H1 (cell line): ENCODE measurements around the gene LRRC3B. TPM values are rescaled to one million over a fixed set of nuclear protein-coding genes. Genes with fewer than 3 reads are reported as not detected.

Experiments used
- CTCF ChIA-PET: fragments of 300-600 bp; sonication (Branson Sonifier 250); formaldehyde crosslinking; loops from one replicate; lab custom pipeline; 2021; ENCODE audit not compliant: partially characterized antibody; lab: Charles Lee
- POLR2A ChIA-PET: fragments of 300-600 bp; sonication (Branson Sonifier 250); formaldehyde crosslinking; loops from one replicate; lab custom pipeline; 2021; ENCODE audit warnings: inconsistent platforms; ENCODE audit not compliant: partially characterized antibody; lab: Charles Lee
- DNase-seq, 2 experiments: peaks; one replicate each; pipeline versions ENCODE4 v3.0.0 to v3.0.0-alpha.2; 2010 to 2022; ENCODE audit warnings: low spot score in 2 of 2, low read depth in 1 of 2, mixed read lengths in 1 of 2
- FAIRE-seq: peaks from 2 replicates; lab custom pipeline; 2011; peaks lifted over from hg19 to GRCh38; lab: Jason Lieb, UNC
- H2AFZ ChIP-seq: 2 replicates; pipeline ENCODE4 v1.8.1; 2012; ENCODE audit warnings: low read length, inconsistent platforms
- H2AK5ac ChIP-seq: 2 replicates; pipeline ENCODE4 v1.6.1; 2013; ENCODE audit warnings: low read depth, low read length
- H2BK120ac ChIP-seq: replicated peaks from 2 replicates; pipeline ENCODE3; 2013; ENCODE audit warnings: low read depth, low read length, inconsistent platforms
- H2BK12ac ChIP-seq: 2 replicates; pipeline ENCODE4 v1.6.1; 2013; ENCODE audit warnings: low read depth, low read length
- H2BK15ac ChIP-seq: 2 replicates; pipeline ENCODE4 v1.6.1; 2013; ENCODE audit warnings: low read length
- H2BK20ac ChIP-seq: 2 replicates; pipeline ENCODE4 v1.6.1; 2013; ENCODE audit warnings: low read length
- H2BK5ac ChIP-seq: 2 replicates; pipeline ENCODE4 v1.6.1; 2013; ENCODE audit warnings: low read depth, low read length
- H3K14ac ChIP-seq: 2 replicates; pipeline ENCODE4 v1.6.1; 2013; ENCODE audit warnings: inconsistent platforms; ENCODE audit not compliant: insufficient read length
- H3K18ac ChIP-seq: 2 replicates; pipeline ENCODE4 v1.6.1; 2013; ENCODE audit warnings: low read length; ENCODE audit errors: extremely low read depth
- H3K23ac ChIP-seq: 2 replicates; pipeline ENCODE4 v1.6.1; 2013; ENCODE audit warnings: inconsistent platforms; ENCODE audit not compliant: insufficient read length
- H3K23me2 ChIP-seq: 2 replicates; pipeline ENCODE4 v1.6.1; 2013; ENCODE audit warnings: low read depth, low read length
- H3K27ac ChIP-seq: 2 replicates; pipeline ENCODE4 v1.6.1; 2011; ENCODE audit warnings: low read depth, low read length, inconsistent platforms
- H3K27me3 ChIP-seq, 4 experiments: replicated peaks in 1 of 4; 1 replicate in 1 of 4; 2 replicates in 3 of 4; pipeline versions ENCODE4 v1.6.1 to v1.8.1; 2011 to 2013; ENCODE audit warnings: low read length in 3 of 4, mild to moderate bottlenecking in 3 of 4, inconsistent platforms in 2 of 4, mixed read lengths in 2 of 4, moderate library complexity in 1 of 4; ENCODE audit not compliant: control insufficient read depth in 3 of 4, insufficient read depth in 3 of 4; ENCODE audit errors: extremely low read depth in 1 of 4
- H3K36me3 ChIP-seq, 4 experiments: 2 replicates each; pipeline versions ENCODE4 v1.6.1 to v1.8.1; 2011 to 2013; ENCODE audit warnings: mild to moderate bottlenecking in 4 of 4, low read length in 3 of 4, moderate library complexity in 2 of 4, control low read depth in 1 of 4, inconsistent platforms in 1 of 4; ENCODE audit not compliant: insufficient read depth in 4 of 4, control insufficient read depth in 2 of 4
- H3K4ac ChIP-seq: replicated peaks from 2 replicates; pipeline ENCODE3; 2013; ENCODE audit warnings: low read length, low read depth, mixed read lengths, inconsistent platforms; ENCODE audit not compliant: insufficient read length
- H3K4me1 ChIP-seq, 4 experiments: replicated peaks in 1 of 4; 1 replicate in 1 of 4; 2 replicates in 3 of 4; pipeline versions ENCODE4 v1.6.1 to v1.8.1; 2011 to 2013; ENCODE audit warnings: low read length in 3 of 4, inconsistent platforms in 2 of 4, mixed read lengths in 1 of 4; ENCODE audit not compliant: insufficient read depth in 4 of 4, control insufficient read depth in 3 of 4
- H3K4me2 ChIP-seq, 2 experiments: 2 replicates each; pipeline versions ENCODE4 v1.6.1 to v1.8.1; 2011 to 2013; ENCODE audit warnings: low read depth in 2 of 2, low read length in 2 of 2, control low read depth in 1 of 2, inconsistent platforms in 1 of 2, mild to moderate bottlenecking in 1 of 2; ENCODE audit not compliant: insufficient read depth in 1 of 2
- H3K4me3 ChIP-seq, 4 experiments: fragments of 200-600, 300-600 bp in 1 of 4; sonication (generic), shearing (Covaris generic), sonication (Bioruptor Twin) in 1 of 4; 2 replicates each; pipeline versions ENCODE4 v1.5.1 to v1.8.1; 2011 to 2016; ENCODE audit warnings: low read length in 4 of 4, low read depth in 3 of 4, control low read depth in 2 of 4, inconsistent platforms in 2 of 4, mild to moderate bottlenecking in 2 of 4, mixed read lengths in 1 of 4, moderate library complexity in 1 of 4; ENCODE audit not compliant: insufficient read depth in 2 of 4; ENCODE audit errors: extremely low read depth in 1 of 4
- H3K56ac ChIP-seq: replicated peaks from 2 replicates; pipeline ENCODE3; 2013; ENCODE audit warnings: low read depth, mild to moderate bottlenecking, mixed read lengths, low read length, inconsistent platforms; ENCODE audit not compliant: insufficient read length
- H3K79me1 ChIP-seq: 2 replicates; pipeline ENCODE4 v1.6.1; 2013; ENCODE audit warnings: low read depth, low read length, control low read depth
- H3K79me2 ChIP-seq, 2 experiments: 2 replicates each; pipeline versions ENCODE4 v1.6.1 to v1.8.1; 2012 to 2013; ENCODE audit warnings: low read length in 2 of 2, mild to moderate bottlenecking in 2 of 2, inconsistent platforms in 1 of 2; ENCODE audit not compliant: insufficient read depth in 2 of 2, control insufficient read depth in 1 of 2
- H3K9ac ChIP-seq, 4 experiments: replicated peaks in 1 of 4; 1 replicate in 1 of 4; 2 replicates in 3 of 4; pipeline versions ENCODE4 v1.6.1 to v1.8.1; 2011 to 2013; ENCODE audit warnings: low read depth in 3 of 4, low read length in 3 of 4, control low read depth in 2 of 4, mild to moderate bottlenecking in 2 of 4, moderate library complexity in 2 of 4, inconsistent platforms in 1 of 4; ENCODE audit errors: extremely low read depth in 1 of 4
- H3K9me3 ChIP-seq, 2 experiments: 2 replicates each; pipeline versions ENCODE4 v1.6.1 to v1.8.1; 2012 to 2013; ENCODE audit warnings: mild to moderate bottlenecking in 2 of 2, moderate library complexity in 2 of 2, control low read depth in 1 of 2, inconsistent platforms in 1 of 2, low read depth in 1 of 2, low read length in 1 of 2, mixed read lengths in 1 of 2; ENCODE audit not compliant: insufficient read depth in 2 of 2
- H4K20me1 ChIP-seq, 2 experiments: replicated peaks in 1 of 2; 2 replicates each; pipeline versions ENCODE3 to v1.8.1; 2011 to 2013; ENCODE audit warnings: inconsistent platforms in 2 of 2, low read length in 2 of 2, mild to moderate bottlenecking in 1 of 2; ENCODE audit not compliant: insufficient read depth in 2 of 2, control insufficient read depth in 1 of 2
- H4K5ac ChIP-seq: 2 replicates; pipeline ENCODE4 v1.6.1; 2013; ENCODE audit warnings: low read length, low read depth, mixed read lengths, inconsistent platforms; ENCODE audit not compliant: insufficient read length
- H4K8ac ChIP-seq: 2 replicates; pipeline ENCODE4 v1.8.0; 2013; ENCODE audit warnings: mild to moderate bottlenecking, moderate library complexity, low read length, inconsistent platforms; ENCODE audit not compliant: insufficient read depth; ENCODE audit errors: extremely low read depth
- H4K91ac ChIP-seq: replicated peaks from 2 replicates; pipeline ENCODE3; 2013; ENCODE audit warnings: low read length, mixed read lengths, inconsistent platforms; ENCODE audit not compliant: insufficient read length
- ASH2L ChIP-seq: fragments of 200-600, 300-600 bp; sonication (generic); IDR thresholded peaks from one replicate; pipeline ENCODE4 v1.7.1; 2017; ENCODE audit warnings: low read length
- CREB1 ChIP-seq: IDR thresholded peaks from 2 replicates; pipeline ENCODE4 v1.6.1; 2012; ENCODE audit warnings: inconsistent platforms
- NRF1 ChIP-seq: IDR thresholded peaks from 2 replicates; pipeline ENCODE4 v1.6.1; 2011; ENCODE audit warnings: mild to moderate bottlenecking, low read depth, low read length, improper control_type of control experiment
- SIX5 ChIP-seq: IDR thresholded peaks from 2 replicates; pipeline ENCODE4 v1.6.1; 2011; ENCODE audit warnings: mild to moderate bottlenecking, low read depth, low read length
- TCF12 ChIP-seq: IDR thresholded peaks from 2 replicates; pipeline ENCODE4 v1.6.1; 2011; ENCODE audit warnings: low read depth, mild to moderate bottlenecking, low read length
- WGBS, 2 experiments: shearing (Covaris generic) in 1 of 2; methylation state at CpG; one replicate each; pipeline versions ENCODE4 v1.1.6 to v1.1.7; 2013 to 2015; ENCODE audit warnings: low lambda C conversion rate in 2 of 2, mixed read lengths in 2 of 2, inconsistent platforms in 1 of 2, low coverage in 1 of 2, missing lambda C conversion rate in 1 of 2; ENCODE audit not compliant: insufficient replicate concordance in 2 of 2, insufficient coverage in 1 of 2, insufficient read length in 1 of 2; ENCODE audit errors: extremely low coverage in 1 of 2, missing lambda C conversion rate in 1 of 2; 5-methylcytosine and 5-hydroxymethylcytosine counted together
- polyA plus RNA-seq, 7 experiments: library from polyadenylated mRNA; depleted of rRNA in 3 of 7; stranded (reverse) in 5 of 7; unstranded in 2 of 7; fragments of >200 nt in 5 of 7; fragments of 200-250 nt in 2 of 7; gene quantifications; 1 replicate in 5 of 7; 2 replicates in 1 of 7; 4 replicates in 1 of 7; pipeline versions ENCODE4 v1.2.1 to v1.2.3, GENCODE V29; 2011 to 2013; ENCODE audit warnings: missing spikeins in 2 of 7, mixed read lengths in 2 of 7
- total RNA-seq: library from RNA; stranded (reverse); fragmentation: NEBNext Ultra II Directional; extraction: Animal tissue kit (Norgen Biotek cat#: 25700); gene quantifications from 2 replicates; pipeline ENCODE4 v1.2.1, GENCODE V29; 2021
- TF ChIP-seq, protein P1 (sequence below), 3 experiments: IDR thresholded peaks; 1 replicate in 2 of 3; 2 replicates in 1 of 3; pipeline versions ENCODE4 v1.5.1 to v1.6.1; 2011; ENCODE audit warnings: low read length in 3 of 3, mild to moderate bottlenecking in 3 of 3, inconsistent platforms in 2 of 3, low read depth in 1 of 3, moderate library complexity in 1 of 3; ENCODE audit not compliant: insufficient read depth in 1 of 3; ENCODE audit errors: control extremely low read depth in 1 of 3
- TF ChIP-seq, protein P2 (sequence below): IDR thresholded peaks from 2 replicates; pipeline ENCODE4 v1.6.1; 2012; ENCODE audit warnings: inconsistent platforms

LRRC3B gene
- total and polyA plus RNA-seq, 2 of the 8 experiments (the other 6 are each of a cell fraction or from before 2014, with no cell fraction given), result 1.6 to 3.1 TPM

- Histone ChIP-seq H2BK20ac (no peak overlapping the region), H3K4me1 (peaks cover 0 to 6% (median 0%) of the 10 kb centered on the region in 4 experiments; a peak in 1 of 7 replicates), H3K23me2 (no peaks in the 10 kb centered on the region), H3K4ac (no peak overlapping the region), H3K36me3 (no peaks in the 10 kb centered on the region), H4K91ac (no peak overlapping the region), H4K5ac (no peak overlapping the region), H2BK12ac (no peak overlapping the region), H4K20me1 (no peaks in the 10 kb centered on the region), H3K9me3 (no peaks in the 10 kb centered on the region), H3K4me2 (no peak overlapping the region), H4K8ac (no peak overlapping the region), H3K9ac (no peak overlapping the region), H3K23ac (no peak overlapping the region), H3K79me1 (no peaks in the 10 kb centered on the region), H3K18ac (no peak overlapping the region), H3K56ac (no peak overlapping the region), H3K14ac (no peak overlapping the region), H2AFZ (no peak overlapping the region), H3K27me3 (no peaks in the 10 kb centered on the region), H2BK120ac (no peak overlapping the region), H2BK15ac (no peak overlapping the region), H2AK5ac (no peak overlapping the region), H3K27ac (no peak overlapping the region), H3K79me2 (no peaks in the 10 kb centered on the region), H3K4me3 (no peak overlapping the region), H2BK5ac (no peak overlapping the region)
- DNase-seq, result no peak
- FAIRE-seq, result no peak
- TF ChIP-seq CREB1 (no peak), NRF1 (no peak), TCF12 (no peak), ASH2L (no peak), SIX5 (no peak)
- TF ChIP-seq, protein P1, sequence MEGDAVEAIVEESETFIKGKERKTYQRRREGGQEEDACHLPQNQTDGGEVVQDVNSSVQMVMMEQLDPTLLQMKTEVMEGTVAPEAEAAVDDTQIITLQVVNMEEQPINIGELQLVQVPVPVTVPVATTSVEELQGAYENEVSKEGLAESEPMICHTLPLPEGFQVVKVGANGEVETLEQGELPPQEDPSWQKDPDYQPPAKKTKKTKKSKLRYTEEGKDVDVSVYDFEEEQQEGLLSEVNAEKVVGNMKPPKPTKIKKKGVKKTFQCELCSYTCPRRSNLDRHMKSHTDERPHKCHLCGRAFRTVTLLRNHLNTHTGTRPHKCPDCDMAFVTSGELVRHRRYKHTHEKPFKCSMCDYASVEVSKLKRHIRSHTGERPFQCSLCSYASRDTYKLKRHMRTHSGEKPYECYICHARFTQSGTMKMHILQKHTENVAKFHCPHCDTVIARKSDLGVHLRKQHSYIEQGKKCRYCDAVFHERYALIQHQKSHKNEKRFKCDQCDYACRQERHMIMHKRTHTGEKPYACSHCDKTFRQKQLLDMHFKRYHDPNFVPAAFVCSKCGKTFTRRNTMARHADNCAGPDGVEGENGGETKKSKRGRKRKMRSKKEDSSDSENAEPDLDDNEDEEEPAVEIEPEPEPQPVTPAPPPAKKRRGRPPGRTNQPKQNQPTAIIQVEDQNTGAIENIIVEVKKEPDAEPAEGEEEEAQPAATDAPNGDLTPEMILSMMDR (IDR thresholded peaks at IDR 0.05; ENCODE audit: control extremely low read depth in 1 of 3, insufficient read depth in 1 of 3, low read depth in 1 of 3, low read length in 3 of 3), result no peak
- TF ChIP-seq, protein P2, sequence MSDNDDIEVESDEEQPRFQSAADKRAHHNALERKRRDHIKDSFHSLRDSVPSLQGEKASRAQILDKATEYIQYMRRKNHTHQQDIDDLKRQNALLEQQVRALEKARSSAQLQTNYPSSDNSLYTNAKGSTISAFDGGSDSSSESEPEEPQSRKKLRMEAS, result no peak
- ChIA-PET CTCF (interaction anchor here (0.6 to 1.2 kb wide), 3 partner anchors 22 to 66 kb away, joined by 3 read pairs; no protein-coding TSS in a partner anchor), POLR2A (no interaction called here)
- WGBS, 2 experiments, result 85% methylated on average over 2 of the region's 2 CpGs; no CpG with 5 or more reads in 1 of the 2 experiments
These were observed 32.7 kb downstream of the LRRC3B start for GRCh38 chr3:26655231-26655630.
